T1000 (cell line): ENCODE results near the gene IL16.

Experiments
- DNase-seq: peaks from one replicate; lab custom pipeline; 2025; ENCODE audit warnings: mixed read lengths; lab: John Stamatoyannopoulos, UW

The IL16 gene

GRCh38 chr15:81257435-81257834 lies 60.8 kb downstream of the IL16 start:
- no peak for DNase-seq

- no peak for DNase-seq
Measured at GRCh38 chr15:81258455-81258854, 61.8 kb downstream of the IL16 start.

GRCh38 chr15:81259760-81260298 lies 63.1 kb downstream of the IL16 start:
- no peak for DNase-seq

GRCh38 chr15:81261172-81261811 lies 64.6 kb downstream of the IL16 start:
- no peak for DNase-seq

- no peak for DNase-seq
Measured at GRCh38 chr15:81263477-81263876, 66.8 kb downstream of the IL16 start.

GRCh38 chr15:81264072-81264857 lies 67.6 kb downstream of the IL16 start:
- no peak for DNase-seq

GRCh38 chr15:81265256-81265943 lies 68.7 kb downstream of the IL16 start:
- no peak for DNase-seq

GRCh38 chr15:81265944-81266775 lies 69.5 kb downstream of the IL16 start:
- DNase-seq: no peak

GRCh38 chr15:81268340-81268739 lies 71.7 kb downstream of the IL16 start:
- no peak for DNase-seq

- DNase-seq: no peak
Measured at GRCh38 chr15:81268881-81269601, 72.4 kb downstream of the IL16 start.

GRCh38 chr15:81270188-81270587 lies 73.5 kb downstream of the IL16 start:
- DNase-seq: no peak

GRCh38 chr15:81270781-81271491 lies 74.3 kb downstream of the IL16 start:
- no peak for DNase-seq

- no peak for DNase-seq
Measured at GRCh38 chr15:81271761-81272644, 75.3 kb downstream of the IL16 start.

GRCh38 chr15:81273200-81273599 lies 76.5 kb downstream of the IL16 start:
- DNase-seq: no peak

GRCh38 chr15:81273855-81274254 lies 77.2 kb downstream of the IL16 start:
- DNase-seq: no peak

- no peak for DNase-seq
Measured at GRCh38 chr15:81274255-81274654, 77.6 kb downstream of the IL16 start.

- DNase-seq: peak; percentile 31
Measured at GRCh38 chr15:81274931-81275707, 78.4 kb downstream of the IL16 start.

GRCh38 chr15:81275711-81276392 lies 79.2 kb downstream of the IL16 start:
- DNase-seq: no peak
